GM12801 (cell line): ENCODE results near the gene PDE4B.

Source experiments
- TF ChIP-seq, protein P1 (sequence below): IDR thresholded peaks from one replicate; pipeline ENCODE4 v1.5.1; 2011; ENCODE audit warnings: control low read depth; ENCODE audit not compliant: insufficient read length; ENCODE audit errors: extremely low read depth

Gene PDE4B

DNA sequence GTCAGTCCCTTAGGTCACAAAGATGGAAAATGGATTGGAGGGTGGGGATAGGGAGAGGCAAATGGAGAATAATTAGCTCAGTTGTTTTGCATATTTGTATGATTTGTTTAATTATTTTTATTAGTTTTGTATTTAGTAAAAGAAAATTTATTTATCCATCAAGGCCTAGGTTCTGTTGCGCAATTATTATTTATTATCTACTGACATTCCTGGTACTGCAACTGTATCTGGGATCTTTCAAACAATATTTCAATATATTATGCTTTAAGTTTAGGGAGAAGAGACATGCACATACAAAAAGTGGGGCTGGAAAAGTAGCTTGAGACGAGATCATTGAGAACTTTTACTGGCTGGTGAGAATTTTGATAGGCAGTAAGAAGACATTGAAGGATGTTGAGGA lies 424.9 kb downstream of the PDE4B start:
- TF ChIP-seq, protein P1, sequence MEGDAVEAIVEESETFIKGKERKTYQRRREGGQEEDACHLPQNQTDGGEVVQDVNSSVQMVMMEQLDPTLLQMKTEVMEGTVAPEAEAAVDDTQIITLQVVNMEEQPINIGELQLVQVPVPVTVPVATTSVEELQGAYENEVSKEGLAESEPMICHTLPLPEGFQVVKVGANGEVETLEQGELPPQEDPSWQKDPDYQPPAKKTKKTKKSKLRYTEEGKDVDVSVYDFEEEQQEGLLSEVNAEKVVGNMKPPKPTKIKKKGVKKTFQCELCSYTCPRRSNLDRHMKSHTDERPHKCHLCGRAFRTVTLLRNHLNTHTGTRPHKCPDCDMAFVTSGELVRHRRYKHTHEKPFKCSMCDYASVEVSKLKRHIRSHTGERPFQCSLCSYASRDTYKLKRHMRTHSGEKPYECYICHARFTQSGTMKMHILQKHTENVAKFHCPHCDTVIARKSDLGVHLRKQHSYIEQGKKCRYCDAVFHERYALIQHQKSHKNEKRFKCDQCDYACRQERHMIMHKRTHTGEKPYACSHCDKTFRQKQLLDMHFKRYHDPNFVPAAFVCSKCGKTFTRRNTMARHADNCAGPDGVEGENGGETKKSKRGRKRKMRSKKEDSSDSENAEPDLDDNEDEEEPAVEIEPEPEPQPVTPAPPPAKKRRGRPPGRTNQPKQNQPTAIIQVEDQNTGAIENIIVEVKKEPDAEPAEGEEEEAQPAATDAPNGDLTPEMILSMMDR: no peak

DNA sequence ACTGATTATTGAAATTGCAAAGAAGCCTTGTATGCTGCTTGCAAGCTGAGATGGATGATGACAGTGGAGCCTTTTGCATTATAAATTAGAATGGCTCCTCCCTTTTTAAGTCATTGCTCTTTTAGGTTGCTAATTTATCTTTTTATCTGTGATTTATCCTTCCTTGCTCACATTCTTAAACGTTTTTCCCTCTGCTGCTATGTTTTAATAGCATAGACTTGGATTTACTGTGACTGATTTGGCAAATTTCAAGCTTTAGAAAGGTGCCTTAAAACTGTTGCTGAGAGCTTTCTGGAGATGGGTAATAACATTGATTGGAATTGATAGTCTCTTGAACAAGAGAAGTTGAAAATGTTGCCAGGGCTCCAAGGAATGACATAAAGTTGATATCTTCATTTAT lies 427.8 kb downstream of the PDE4B start:
- TF ChIP-seq, protein P1: no peak

DNA sequence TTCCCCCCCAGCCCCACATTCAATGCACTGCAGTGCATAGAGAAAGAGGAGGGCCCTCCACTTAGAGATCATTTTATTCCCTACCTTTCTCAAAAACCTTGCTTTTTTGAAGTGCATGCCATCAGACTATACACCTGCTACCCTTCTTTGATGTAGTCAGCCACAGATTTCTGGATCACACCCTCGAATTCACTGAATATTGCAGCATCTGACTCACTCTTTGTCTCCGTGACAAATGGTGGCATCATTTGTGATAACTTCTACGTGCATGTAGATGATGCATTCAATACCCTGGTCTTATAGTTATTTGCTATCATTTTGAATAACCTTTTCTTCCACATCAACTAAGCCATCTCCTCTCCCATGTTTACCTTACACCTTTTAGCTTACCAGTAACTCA lies 431.0 kb downstream of the PDE4B start:
- TF ChIP-seq, protein P1: no peak

DNA sequence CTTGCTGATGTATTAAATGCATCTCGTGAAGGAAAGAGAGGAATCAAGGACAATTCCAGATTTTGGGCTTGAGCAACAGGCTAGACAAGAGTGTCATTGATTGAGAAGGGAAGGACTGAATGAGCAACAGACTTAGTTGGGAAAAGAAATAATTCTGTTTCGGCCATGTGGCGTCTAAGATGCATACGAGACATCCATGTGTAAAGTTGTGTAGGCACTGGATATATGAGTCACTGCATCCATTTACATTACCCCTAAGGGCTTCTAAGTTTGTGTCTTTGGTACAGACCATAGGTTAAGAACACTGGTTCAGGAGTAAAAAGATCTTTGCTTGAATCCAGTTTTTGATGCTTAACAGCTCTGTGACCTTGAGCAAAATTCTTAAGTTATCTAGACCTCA lies 434.3 kb downstream of the PDE4B start:
- TF ChIP-seq, protein P1: no peak

DNA sequence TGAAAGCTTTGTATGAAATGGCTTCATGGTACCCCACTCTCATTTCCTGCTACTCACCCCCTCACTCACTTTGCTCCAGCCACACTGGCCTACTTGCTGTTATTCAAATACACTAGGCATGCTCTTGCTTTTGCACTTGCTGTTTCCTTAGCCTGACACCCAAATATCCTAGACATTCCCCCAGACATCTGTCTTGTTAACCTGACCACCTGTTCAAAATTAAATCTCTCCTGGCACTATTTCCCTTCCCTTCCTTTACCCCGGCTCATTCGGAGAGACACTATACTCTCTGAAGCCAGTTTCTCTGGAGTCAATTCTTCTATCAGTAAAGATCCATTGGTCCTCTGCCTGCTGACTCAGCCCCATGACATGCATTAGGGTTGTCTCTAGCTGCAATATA lies 435.3 kb downstream of the PDE4B start:
- TF ChIP-seq, protein P1: no peak

DNA sequence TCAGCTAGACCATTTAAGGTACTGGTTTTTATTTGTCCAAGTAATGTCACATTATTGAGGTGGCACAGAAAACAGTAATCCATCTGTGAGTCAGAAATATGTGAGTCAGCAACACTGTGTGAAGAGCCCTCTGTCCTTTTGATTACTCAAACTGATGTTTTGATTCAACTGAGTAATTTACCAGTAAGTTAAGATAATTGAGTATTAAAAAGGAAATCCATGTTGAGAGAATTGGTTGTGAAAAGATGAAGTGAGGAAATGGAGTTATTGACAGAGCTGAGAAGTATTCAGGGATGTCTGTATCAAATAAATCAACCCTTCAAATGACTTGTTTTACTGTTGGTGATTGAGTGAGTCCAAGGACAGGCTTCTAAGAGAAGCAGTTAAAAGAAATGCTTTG lies 438.5 kb downstream of the PDE4B start:
- TF ChIP-seq, protein P1: no peak

DNA sequence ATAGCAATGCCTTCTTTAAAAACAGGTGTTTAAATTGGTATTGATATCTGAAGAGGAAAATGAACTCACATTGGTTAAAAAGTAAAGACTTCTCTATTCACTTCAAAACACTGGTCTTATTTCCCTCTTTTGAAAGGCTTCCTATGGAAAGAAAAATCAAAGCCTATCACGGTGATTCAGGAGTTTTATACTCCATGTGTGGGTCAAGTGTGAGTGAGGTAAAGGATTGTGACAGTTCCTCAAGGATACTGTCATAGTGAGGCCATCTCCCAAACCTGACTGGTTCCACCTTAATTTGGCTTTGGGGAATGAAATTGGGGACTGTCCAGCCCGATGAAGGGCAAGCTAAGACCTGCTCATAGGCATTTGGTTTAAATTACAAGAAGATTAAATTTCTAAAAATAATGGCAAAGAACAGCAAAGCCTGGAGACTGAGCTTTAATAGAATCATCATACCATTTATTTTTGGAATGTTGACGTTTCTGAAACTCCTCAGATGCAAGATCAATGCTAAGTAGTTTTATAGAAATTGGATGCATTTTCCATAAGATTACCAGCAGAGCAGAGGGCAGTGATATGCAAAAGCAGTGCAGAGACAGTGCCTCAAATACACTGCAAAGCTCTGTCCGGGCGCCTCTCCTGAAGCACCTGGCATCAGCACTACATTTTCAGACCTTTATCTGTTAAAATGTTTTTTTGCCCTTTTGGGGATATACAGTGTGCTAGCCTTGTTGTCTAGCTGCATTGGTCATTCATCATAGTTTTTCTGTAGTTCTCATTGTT lies 439.2 kb downstream of the PDE4B start:
- TF ChIP-seq, protein P1: no peak
